WTC11 (cell line): Measurements from ENCODE around the gene RPS25. TPM values are rescaled to one million over a fixed set of nuclear protein-coding genes. Genes with fewer than 3 reads are reported as not detected.

Source experiments
- ATAC-seq: fragments of 200-7000 bp; cut with Tn5 transposase; 2 replicates; pipeline ENCODE4 v1.10.0; 2021; ENCODE audit warnings: mild to moderate bottlenecking, moderate library complexity
- CTCF ChIA-PET: fragments of 300-600 bp; sonication (Branson Sonifier 250); formaldehyde crosslinking; loops from one replicate; lab custom pipeline; 2021; ENCODE audit warnings: antibody characterized with exemption; lab: Charles Lee
- POLR2A ChIA-PET: fragments of 350-600 bp; sonication (Branson Sonifier 250); formaldehyde crosslinking; loops from one replicate; lab custom pipeline; 2021; ENCODE audit warnings: antibody characterized with exemption; lab: Charles Lee
- DNase-seq: peaks from one replicate; pipeline ENCODE4 v3.0.0; 2021; ENCODE audit warnings: low spot score
- H3K27ac Mint-ChIP-seq: 2 replicates; pipeline ENCODE4 v1.8.0; 2021; ENCODE audit warnings: mixed read lengths
- H3K27me3 Mint-ChIP-seq: 2 replicates; pipeline ENCODE4 v1.8.0; 2021; ENCODE audit warnings: low read depth, mild to moderate bottlenecking, moderate library complexity, mixed read lengths
- H3K36me3 Mint-ChIP-seq: 2 replicates; pipeline ENCODE4 v1.8.0; 2021; ENCODE audit warnings: mixed read lengths
- H3K4me1 Mint-ChIP-seq: 2 replicates; pipeline ENCODE4 v1.8.0; 2022; ENCODE audit warnings: mixed read lengths
- H3K4me3 Mint-ChIP-seq: 2 replicates; pipeline ENCODE4 v1.8.0; 2021; ENCODE audit warnings: mild to moderate bottlenecking, moderate library complexity, mixed read lengths
- H3K9me3 Mint-ChIP-seq: 2 replicates; pipeline ENCODE4 v1.8.0; 2021; ENCODE audit warnings: mixed read lengths
- ATF1 ChIP-seq: sonication (generic); formaldehyde crosslinking; IDR thresholded peaks from 2 replicates; pipeline ENCODE4 v1.8.1; 2023; ENCODE audit warnings: mild to moderate bottlenecking, moderate library complexity, missing genetic modification reagents
- ATF3 ChIP-seq: sonication (generic); formaldehyde crosslinking; conservative IDR thresholded peaks from 2 replicates; pipeline ENCODE4 v1.8.1; 2022; ENCODE audit warnings: mild to moderate bottlenecking, missing genetic modification reagents
- ATF6 ChIP-seq: sonication (generic); formaldehyde crosslinking; IDR thresholded peaks from 2 replicates; pipeline ENCODE4 v1.8.1; 2023; ENCODE audit warnings: mild to moderate bottlenecking, missing genetic modification reagents
- CREB1 ChIP-seq: sonication (generic); formaldehyde crosslinking; IDR thresholded peaks from 2 replicates; pipeline ENCODE4 v1.8.0; 2023; ENCODE audit warnings: mild to moderate bottlenecking, missing genetic modification reagents
- CTCF ChIP-seq: fragments of 200-600 bp; IDR thresholded peaks from 2 replicates; pipeline ENCODE4 v1.8.0; 2022; ENCODE audit warnings: antibody characterized with exemption
- E2F1 ChIP-seq: sonication (generic); formaldehyde crosslinking; IDR thresholded peaks from 2 replicates; pipeline ENCODE4 v1.8.0; 2022; ENCODE audit warnings: mild to moderate bottlenecking, missing genetic modification reagents
- GRHL2 ChIP-seq: fragments of 250-450 bp; sonication (Bioruptor Pico); IDR thresholded peaks from 2 replicates; pipeline ENCODE4 v1.8.0; 2022; ENCODE audit warnings: mild to moderate bottlenecking, moderate library complexity; ENCODE audit not compliant: insufficient replicate concordance, severe bottlenecking
- IRF1 ChIP-seq: sonication (generic); formaldehyde crosslinking; IDR thresholded peaks from 2 replicates; pipeline ENCODE4 v1.8.0; 2023; ENCODE audit warnings: missing genetic modification reagents
- KAT7 ChIP-seq: sonication (generic); formaldehyde crosslinking; IDR thresholded peaks from 2 replicates; pipeline ENCODE4 v1.8.1; 2023; ENCODE audit warnings: missing genetic modification reagents, mild to moderate bottlenecking, borderline replicate concordance
- MXD4 ChIP-seq: fragments of 250-450 bp; sonication (Bioruptor Pico); IDR thresholded peaks from 2 replicates; pipeline ENCODE4 v1.8.0; 2021; ENCODE audit warnings: mild to moderate bottlenecking, moderate library complexity, borderline replicate concordance
- NR1H2 ChIP-seq: sonication (generic); formaldehyde crosslinking; IDR thresholded peaks from 2 replicates; pipeline ENCODE4 v1.9.0; 2021; ENCODE audit warnings: mild to moderate bottlenecking, moderate library complexity, missing genetic modification reagents
- ZNF263 ChIP-seq: sonication (generic); formaldehyde crosslinking; IDR thresholded peaks from 2 replicates; pipeline ENCODE4 v1.8.1; 2022; ENCODE audit warnings: low read depth, mild to moderate bottlenecking, moderate library complexity, missing genetic modification reagents
- ZNF512 ChIP-seq: sonication (generic); formaldehyde crosslinking; IDR thresholded peaks from 2 replicates; pipeline ENCODE4 v1.8.1; 2022; ENCODE audit warnings: missing genetic modification reagents, borderline replicate concordance
- ZNF532 ChIP-seq: fragments of 250-450 bp; sonication (Bioruptor Pico); IDR thresholded peaks from 2 replicates; pipeline ENCODE4 v1.9.0; 2021; ENCODE audit warnings: mild to moderate bottlenecking, borderline replicate concordance
- total RNA-seq: library from RNA; stranded (reverse); gene quantifications from 3 replicates; pipeline ENCODE4 v1.2.3, GENCODE V29; 2021

Gene RPS25
- total RNA-seq, 1 experiment from 2014 or later = 1,349 TPM

- POLR2A ChIA-PET = interaction anchor here (2.1 kb wide), 1 partner anchor 10 kb away, joined by 8 read pairs; no protein-coding TSS in a partner anchor
- peaks cover 56% of the 10 kb centered on the region for H3K36me3 Mint-ChIP-seq
- TF ChIP-seq E2F1 (CRISPR knock-in tag) = no peak
- TF ChIP-seq ZNF532 (CRISPR knock-in tag) = no peak
- TF ChIP-seq, all 79 proteins: peak for 0
- Mint-ChIP-seq H3K27ac (no peak overlapping the region), H3K27me3 (no peaks in the 10 kb centered on the region), H3K4me3 (no peak overlapping the region), H3K9me3 (no peaks in the 10 kb centered on the region), H3K4me1 (peaks cover 7% of the 10 kb centered on the region)
- no peak for ATAC-seq
- DNase-seq = no peak
- CTCF ChIA-PET = no interaction called here
Measured at GRCh38 chr11:119046489-119046888, 28.3 kb upstream of the RPS25 start.

- Mint-ChIP-seq H3K27me3 (no peaks in the 10 kb centered on the region), H3K27ac (peak overlapping the region; percentile 54), H3K4me3 (no peak overlapping the region), H3K4me1 (peaks cover 11% of the 10 kb centered on the region), H3K9me3 (no peaks in the 10 kb centered on the region), H3K36me3 (peaks cover 45% of the 10 kb centered on the region)
- ChIA-PET POLR2A (no interaction called here), CTCF (interaction anchor here (1.0 kb wide), 1 partner anchor 26 kb away, joined by 3 read pairs; no protein-coding TSS in a partner anchor)
- ATAC-seq (peak; percentile 83), DNase-seq (peak; percentile 41)
- TF ChIP-seq ZNF512 (CRISPR knock-in tag) (no peak), ZNF263 (no peak), CTCF (peak; percentile 36)
Measured at GRCh38 chr11:119044708-119045107, 26.6 kb upstream of the RPS25 start.

GRCh38 chr11:119042927-119043326 is 24.8 kb upstream of the RPS25 start:
- no peak for DNase-seq
- Mint-ChIP-seq H3K36me3 (peaks cover 28% of the 10 kb centered on the region), H3K9me3 (no peaks in the 10 kb centered on the region), H3K27me3 (no peaks in the 10 kb centered on the region), H3K4me1 (peaks cover 21% of the 10 kb centered on the region), H3K27ac (no peak overlapping the region; the same call in 1 of the 2 replicates), H3K4me3 (no peak overlapping the region)
- POLR2A ChIA-PET = no interaction called here
- CTCF ChIA-PET = interaction anchor here (1.3 kb wide), 1 partner anchor 24 kb away, joined by 4 read pairs; the partner anchor contains the start of gene VPS11
- no peak for ATAC-seq
- TF ChIP-seq MXD4 (CRISPR knock-in tag) = no peak
- no peak for TF ChIP-seq IRF1
- TF ChIP-seq ATF3 (CRISPR knock-in tag) = no peak
- no peak for TF ChIP-seq NR1H2 (CRISPR knock-in tag)
- TF ChIP-seq ATF1 (CRISPR knock-in tag) = no peak
- TF ChIP-seq CTCF = no peak
- TF ChIP-seq ATF6 (CRISPR knock-in tag) = no peak
- TF ChIP-seq KAT7 (CRISPR knock-in tag) = no peak
- TF ChIP-seq GRHL2 (CRISPR knock-in tag) = no peak
- TF ChIP-seq CREB1 (CRISPR knock-in tag) = no peak
